Sigmoid colon (tissue), 7 donors: ENCODE data around the gene CTDP1. TPM values are rescaled to one million over a fixed set of nuclear protein-coding genes. Genes with fewer than 3 reads are reported as not detected.

Experiments
- DNase-seq: peaks from one replicate; pipeline ENCODE4 v3.0.0-alpha.2; 2019
- H3K27ac ChIP-seq, 4 donors: fragments of 200-600 bp; sonication (generic); one replicate each; pipeline ENCODE4 v1.5.1; 2016 to 2019; ENCODE audit warnings: mild to moderate bottlenecking in 1 of 4
- H3K27me3 ChIP-seq, 3 donors: fragments of 200-600 bp; sonication (generic); one replicate each; pipeline ENCODE4 v1.5.1; 2019; ENCODE audit warnings: mild to moderate bottlenecking in 1 of 3
- H3K36me3 ChIP-seq, 4 donors: fragments of 200-600 bp; sonication (generic); one replicate each; pipeline ENCODE4 v1.5.1; 2016 to 2019
- H3K4me1 ChIP-seq, 4 donors: fragments of 200-600 bp; sonication (generic); one replicate each; pipeline ENCODE4 v1.5.1; 2017 to 2019
- H3K4me3 ChIP-seq, 4 donors: fragments of 200-600 bp; sonication (generic); one replicate each; pipeline ENCODE4 v1.5.1; 2017 to 2019; ENCODE audit warnings: mild to moderate bottlenecking in 2 of 4, moderate library complexity in 1 of 4
- H3K9me3 ChIP-seq, 4 donors: fragments of 200-600 bp in 3 of 4; sonication (generic) in 3 of 4; one replicate each; pipeline versions ENCODE4 v1.5.1 to v1.6.1; 2013 to 2019
- EP300 ChIP-seq, 4 donors: sonication (generic); formaldehyde crosslinking; IDR thresholded peaks; one replicate each; pipeline ENCODE4 v1.6.1; 2017; ENCODE audit warnings: antibody characterized with exemption in 4 of 4
- POLR2A ChIP-seq, 2 donors: fragments of 450-650 bp; IDR thresholded peaks; one replicate each; pipeline ENCODE4 v1.6.1; 2016; ENCODE audit warnings: antibody characterized with exemption in 2 of 2, mild to moderate bottlenecking in 2 of 2, moderate library complexity in 2 of 2
- POLR2AphosphoS5 ChIP-seq, 4 donors: sonication (generic); formaldehyde crosslinking; IDR thresholded peaks; one replicate each; pipeline ENCODE4 v1.6.1; 2017; ENCODE audit warnings: antibody characterized with exemption in 4 of 4
- WGBS, 2 donors: extraction: QIAGEN DNeasy Blood & Tissue Kit; methylation state at CpG; one replicate each; pipeline ENCODE4 v1.1.7; 2013; 5-methylcytosine and 5-hydroxymethylcytosine counted together
- intact Hi-C: fragments of 100-400 bp; cut with DNase I; formaldehyde crosslinking; loops from one replicate; pipeline ENCODE4 v1.15.1; 2023
- polyA plus RNA-seq, 3 donors: library from polyadenylated mRNA; stranded (reverse); fragments of 200-250 nt; gene quantifications; one replicate each; pipeline ENCODE4 v1.2.3, GENCODE V29; 2013
- total RNA-seq, 4 donors: library from RNA; depleted of rRNA; stranded (reverse); fragments of >200 nt; gene quantifications; one replicate each; pipeline ENCODE4 v1.1.0, GENCODE V29; 2016
- TF ChIP-seq, protein P1 (sequence below), 4 experiments: fragments of 450-650 bp in 3 of 4; fragments of 200-600 bp in 1 of 4; IDR thresholded peaks; one replicate each; pipeline ENCODE4 v1.5.1; 2016 to 2019; ENCODE audit warnings: antibody characterized with exemption in 4 of 4, mild to moderate bottlenecking in 3 of 4, moderate library complexity in 2 of 4
- donor health status: healthy with polysubstance abuse.
- donor health status: Bipolar disorder and iron deficiency.
- donor health status: healthy.

Gene CTDP1
- total and polyA plus RNA-seq, 7 donors: 11.1 to 25.9 (median 14.7) TPM

GRCh38 chr18:79637921-79638909 is 41.4 kb upstream of the CTDP1 start:
- no peak overlapping the region for H3K4me3 ChIP-seq
- no peaks in the 10 kb centered on the region for H3K9me3 ChIP-seq
- peak; percentile 45 for DNase-seq
- WGBS, 2 donors: 66 to 70% methylated on average over 99 of the region's 99 CpGs
- H3K36me3 ChIP-seq: no peaks in the 10 kb centered on the region
- no peak overlapping the region for H3K27ac ChIP-seq
- peaks cover 11 to 27% (median 19%) of the 10 kb centered on the region in 3 donors for H3K27me3 ChIP-seq
- H3K4me1 ChIP-seq: peaks cover 0 to 12% (median 0%) of the 10 kb centered on the region in 4 donors
- intact Hi-C loops: no loop called here
- no peak for TF ChIP-seq EP300 (IDR thresholded peaks at IDR 0.05)
- TF ChIP-seq, protein P1, sequence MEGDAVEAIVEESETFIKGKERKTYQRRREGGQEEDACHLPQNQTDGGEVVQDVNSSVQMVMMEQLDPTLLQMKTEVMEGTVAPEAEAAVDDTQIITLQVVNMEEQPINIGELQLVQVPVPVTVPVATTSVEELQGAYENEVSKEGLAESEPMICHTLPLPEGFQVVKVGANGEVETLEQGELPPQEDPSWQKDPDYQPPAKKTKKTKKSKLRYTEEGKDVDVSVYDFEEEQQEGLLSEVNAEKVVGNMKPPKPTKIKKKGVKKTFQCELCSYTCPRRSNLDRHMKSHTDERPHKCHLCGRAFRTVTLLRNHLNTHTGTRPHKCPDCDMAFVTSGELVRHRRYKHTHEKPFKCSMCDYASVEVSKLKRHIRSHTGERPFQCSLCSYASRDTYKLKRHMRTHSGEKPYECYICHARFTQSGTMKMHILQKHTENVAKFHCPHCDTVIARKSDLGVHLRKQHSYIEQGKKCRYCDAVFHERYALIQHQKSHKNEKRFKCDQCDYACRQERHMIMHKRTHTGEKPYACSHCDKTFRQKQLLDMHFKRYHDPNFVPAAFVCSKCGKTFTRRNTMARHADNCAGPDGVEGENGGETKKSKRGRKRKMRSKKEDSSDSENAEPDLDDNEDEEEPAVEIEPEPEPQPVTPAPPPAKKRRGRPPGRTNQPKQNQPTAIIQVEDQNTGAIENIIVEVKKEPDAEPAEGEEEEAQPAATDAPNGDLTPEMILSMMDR (IDR thresholded peaks at IDR 0.05): no peak
- TF ChIP-seq POLR2A (IDR thresholded peaks at IDR 0.05): no peak
- no peak for TF ChIP-seq POLR2AphosphoS5 (IDR thresholded peaks at IDR 0.05)

GRCh38 chr18:79639072-79639829 is 40.4 kb upstream of the CTDP1 start:
- intact Hi-C loops: no loop called here
- WGBS, 2 donors: 57 to 74% methylated on average over 10 of the region's 10 CpGs
- no peaks in the 10 kb centered on the region for H3K36me3 ChIP-seq
- no peak overlapping the region for H3K27ac ChIP-seq
- H3K9me3 ChIP-seq: no peaks in the 10 kb centered on the region
- no peak overlapping the region for H3K4me3 ChIP-seq
- DNase-seq: no peak
- peaks cover 11 to 27% (median 19%) of the 10 kb centered on the region in 3 donors for H3K27me3 ChIP-seq
- peaks cover 0 to 12% (median 2%) of the 10 kb centered on the region in 4 donors for H3K4me1 ChIP-seq
- no peak for TF ChIP-seq POLR2A (IDR thresholded peaks at IDR 0.05)
- TF ChIP-seq, protein P1 (IDR thresholded peaks at IDR 0.05): no peak
- no peak for TF ChIP-seq EP300 (IDR thresholded peaks at IDR 0.05)
- no peak for TF ChIP-seq POLR2AphosphoS5 (IDR thresholded peaks at IDR 0.05)

- H3K27ac ChIP-seq: no peak overlapping the region
- H3K27me3 ChIP-seq: peaks cover 11 to 27% (median 23%) of the 10 kb centered on the region in 3 donors
- H3K36me3 ChIP-seq: no peaks in the 10 kb centered on the region
- no peak overlapping the region for H3K4me3 ChIP-seq
- DNase-seq: peak; percentile 40
- 87 to 91% methylated on average over 21 of the region's 21 CpGs for WGBS, 2 donors
- no peaks in the 10 kb centered on the region for H3K9me3 ChIP-seq
- intact Hi-C loops: no loop called here
- H3K4me1 ChIP-seq: peaks cover 0 to 12% (median 3%) of the 10 kb centered on the region in 4 donors
- TF ChIP-seq POLR2A (IDR thresholded peaks at IDR 0.05): no peak
- TF ChIP-seq POLR2AphosphoS5 (IDR thresholded peaks at IDR 0.05): no peak
- TF ChIP-seq, protein P1 (IDR thresholded peaks at IDR 0.05): no peak
Observed at GRCh38 chr18:79640064-79640672, 39.4 kb upstream of the CTDP1 start.

DNA sequence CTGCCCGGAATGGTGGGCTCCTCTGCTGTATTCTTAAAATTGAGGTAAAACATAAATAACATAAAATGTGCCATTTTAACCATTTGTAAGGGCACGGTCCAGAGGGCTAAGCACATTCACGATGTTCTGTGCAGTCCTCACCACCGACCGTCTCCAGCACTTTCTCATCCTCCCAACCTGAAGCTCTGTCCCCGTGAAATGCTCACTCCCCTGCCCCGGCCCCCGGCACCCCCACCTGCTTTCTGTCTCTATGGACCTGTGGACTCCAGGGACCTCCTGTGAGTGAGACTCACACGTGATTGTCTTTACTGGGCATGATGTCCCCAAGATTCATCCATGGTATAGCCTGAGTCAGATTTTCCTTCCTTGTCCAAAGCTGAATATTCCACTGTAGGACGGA is 38.7 kb upstream of the CTDP1 start:
- no peak for TF ChIP-seq POLR2AphosphoS5 (IDR thresholded peaks at IDR 0.05)
- TF ChIP-seq, protein P1 (IDR thresholded peaks at IDR 0.05): no peak
- TF ChIP-seq POLR2A (IDR thresholded peaks at IDR 0.05): no peak
- no peak for TF ChIP-seq EP300 (IDR thresholded peaks at IDR 0.05)
- intact Hi-C loops: no loop called here
- WGBS, 2 donors: 88 to 90% methylated on average over 10 of the region's 10 CpGs
- Histone ChIP-seq H3K9me3 (no peaks in the 10 kb centered on the region), H3K27ac (no peak overlapping the region), H3K36me3 (no peaks in the 10 kb centered on the region), H3K27me3 (peaks cover 11 to 27% (median 24%) of the 10 kb centered on the region in 3 donors), H3K4me1 (peaks cover 0 to 12% (median 3%) of the 10 kb centered on the region in 4 donors), H3K4me3 (no peak overlapping the region)
- DNase-seq: peak; percentile 35
